Bone marrow (tissue), 2 donors: ENCODE data around the gene TMSB10.

ENCODE experiments used
- DNase-seq, 2 donors: peaks; one replicate each; lab custom pipeline; 2025; lab: John Stamatoyannopoulos, UW

Gene TMSB10

DNA sequence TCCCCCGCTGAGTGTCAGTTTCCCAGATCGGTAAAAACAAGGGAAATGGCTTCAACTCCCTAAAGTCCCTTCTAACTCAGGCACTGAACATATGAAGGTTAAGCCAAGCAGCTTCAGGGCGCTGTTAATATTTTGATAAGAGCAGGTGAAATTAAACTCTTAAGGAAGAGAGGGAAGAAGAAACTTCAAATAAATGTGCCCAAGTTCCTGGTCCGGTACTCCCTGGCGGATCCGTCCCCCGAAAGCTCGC lies 25.1 kb upstream of the TMSB10 start:
- no peak for DNase-seq

- DNase-seq: no peak
These were observed 24.6 kb upstream of the TMSB10 start, which contains the start of gene TRABD2A for GRCh38 chr2:84880645-84881521. TSS of gene TRABD2A (minus strand) at chr2:84881084. CDS start at chr2:84881039, 45 bp downstream.

- DNase-seq: peak; percentile 30 to 68
These were observed 23.7 kb upstream of the TMSB10 start for GRCh38 chr2:84881581-84882413.

- no peak for DNase-seq
These were observed 23.1 kb upstream of the TMSB10 start for GRCh38 chr2:84882414-84882738.

DNA sequence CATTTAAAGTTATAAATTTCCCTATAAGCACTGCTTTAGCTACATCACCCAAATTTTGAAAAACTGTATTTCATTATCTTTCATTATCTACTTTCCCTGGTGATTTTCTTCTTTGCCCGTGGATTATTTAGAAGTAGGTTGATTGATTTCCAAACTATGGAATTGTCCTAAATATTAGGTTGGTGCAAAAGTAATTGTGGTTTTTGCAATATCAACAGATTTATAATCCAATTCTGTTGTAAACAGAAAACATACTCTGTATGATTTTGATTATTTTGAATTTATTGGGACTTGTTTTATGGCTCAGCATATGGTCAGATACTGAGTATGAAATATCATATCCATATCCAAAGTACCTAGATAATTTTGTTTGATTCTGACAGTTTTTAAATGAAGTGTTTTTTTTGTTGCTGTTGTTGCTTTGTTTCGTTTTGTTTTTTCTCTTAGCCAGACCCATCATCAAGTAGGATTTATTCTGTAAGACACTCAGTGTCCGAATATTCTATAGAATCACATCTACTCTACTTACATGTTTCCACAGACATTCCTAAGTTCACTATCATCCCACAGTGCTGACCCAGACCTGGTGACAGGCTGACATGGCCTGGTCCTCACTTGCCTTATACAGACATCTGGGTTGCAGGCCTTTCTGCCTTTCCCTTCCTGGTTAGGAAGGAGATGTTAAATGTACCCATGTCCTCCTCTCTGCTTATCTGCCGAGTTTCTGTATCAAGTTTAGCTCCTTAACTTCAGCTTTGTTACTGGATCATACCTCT lies 22.5 kb upstream of the TMSB10 start:
- no peak for DNase-seq

GRCh38 chr2:84884449-84884848 lies 21.0 kb upstream of the TMSB10 start:
- DNase-seq: no peak

GRCh38 chr2:84885111-84885510 lies 20.3 kb upstream of the TMSB10 start:
- no peak for DNase-seq

DNA sequence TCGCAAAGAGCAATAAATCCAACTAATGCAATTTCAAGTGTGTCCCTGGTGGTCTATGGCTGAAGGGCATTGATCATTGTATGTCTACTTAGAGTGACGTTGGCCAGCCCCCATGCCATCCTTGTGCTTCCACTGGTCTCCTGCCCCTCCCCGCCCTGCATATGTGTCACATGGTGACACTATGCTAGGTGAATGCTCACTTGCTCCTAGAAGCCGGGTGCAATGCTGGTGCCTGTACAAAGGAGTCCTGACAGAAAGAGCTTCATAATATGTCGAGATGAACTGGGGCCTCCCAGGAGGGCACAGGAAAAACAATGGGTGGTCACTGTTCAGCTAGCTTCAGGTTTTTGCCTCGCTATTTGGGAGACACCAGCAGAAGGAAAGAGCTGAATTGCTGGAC lies 18.7 kb upstream of the TMSB10 start:
- no peak for DNase-seq

DNA sequence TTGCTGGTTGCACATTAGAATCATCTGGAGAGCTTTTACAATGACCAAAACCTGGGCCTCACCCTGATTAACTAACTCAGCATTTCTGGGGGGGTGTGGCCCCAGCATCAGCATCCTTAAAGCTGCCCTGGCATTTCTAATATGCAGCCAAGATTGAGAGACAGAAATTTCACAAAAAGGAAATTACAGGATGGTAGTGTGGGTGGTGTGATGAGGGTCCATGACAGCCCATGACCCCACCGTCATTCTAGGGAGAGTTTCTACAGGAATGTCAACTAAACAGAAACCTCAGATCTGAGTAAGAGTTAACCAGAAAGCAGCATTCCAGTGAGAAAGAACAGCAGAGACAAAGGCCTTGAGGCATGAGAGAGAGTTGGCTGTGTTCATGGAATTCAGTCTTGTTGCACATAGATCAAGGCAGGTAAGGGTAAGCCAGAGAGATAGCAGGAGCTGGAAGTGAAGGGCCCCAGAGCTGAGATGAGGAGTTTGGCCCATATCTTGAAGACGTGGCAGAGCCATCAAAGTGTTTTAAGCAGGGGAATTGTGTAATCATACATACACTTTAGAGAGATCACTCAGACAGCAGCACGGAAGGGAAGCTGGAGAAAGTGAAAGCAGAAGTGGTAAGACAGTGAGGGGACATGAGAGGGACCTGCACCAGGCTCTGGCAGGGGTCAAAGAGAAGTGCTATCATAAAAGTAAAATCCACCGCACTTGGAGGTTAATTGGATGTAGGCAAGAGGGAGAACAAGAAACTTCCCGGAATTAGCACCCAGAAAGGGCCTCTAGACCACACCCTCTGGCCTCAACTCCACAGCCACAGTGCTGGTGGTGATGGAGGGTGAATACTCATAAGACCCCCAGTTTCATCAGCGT lies 16.8 kb upstream of the TMSB10 start:
- peak; percentile 25 to 90 for DNase-seq

GRCh38 chr2:84889332-84889731 lies 16.1 kb upstream of the TMSB10 start:
- DNase-seq: no peak

GRCh38 chr2:84891355-84892010 lies 14.0 kb upstream of the TMSB10 start:
- no peak for DNase-seq

GRCh38 chr2:84894131-84894586 lies 11.3 kb upstream of the TMSB10 start:
- DNase-seq: no peak

GRCh38 chr2:84894758-84895520 lies 10.5 kb upstream of the TMSB10 start:
- peak in 1 of 2 donors; percentile 35 for DNase-seq

DNA sequence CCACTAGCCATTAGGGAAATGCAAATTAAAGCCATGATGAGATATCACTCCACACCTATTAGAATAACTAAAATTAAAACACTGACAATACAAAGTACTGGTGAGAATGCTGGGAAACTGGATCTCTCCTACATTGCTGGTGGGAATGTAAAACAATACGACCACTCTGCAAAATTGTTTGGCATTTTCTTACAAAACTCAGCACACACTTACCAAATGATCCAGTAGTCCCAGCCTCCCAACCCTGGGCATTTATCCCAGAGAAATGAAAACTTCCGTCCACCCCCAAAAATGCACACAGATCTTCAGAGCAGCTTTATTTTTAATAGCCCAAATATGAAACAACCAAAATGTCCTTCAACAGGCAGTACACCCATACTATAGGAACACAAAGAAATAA lies 8.9 kb upstream of the TMSB10 start:
- no peak for DNase-seq

GRCh38 chr2:84897773-84898172 lies 7.7 kb upstream of the TMSB10 start:
- DNase-seq: no peak

DNA sequence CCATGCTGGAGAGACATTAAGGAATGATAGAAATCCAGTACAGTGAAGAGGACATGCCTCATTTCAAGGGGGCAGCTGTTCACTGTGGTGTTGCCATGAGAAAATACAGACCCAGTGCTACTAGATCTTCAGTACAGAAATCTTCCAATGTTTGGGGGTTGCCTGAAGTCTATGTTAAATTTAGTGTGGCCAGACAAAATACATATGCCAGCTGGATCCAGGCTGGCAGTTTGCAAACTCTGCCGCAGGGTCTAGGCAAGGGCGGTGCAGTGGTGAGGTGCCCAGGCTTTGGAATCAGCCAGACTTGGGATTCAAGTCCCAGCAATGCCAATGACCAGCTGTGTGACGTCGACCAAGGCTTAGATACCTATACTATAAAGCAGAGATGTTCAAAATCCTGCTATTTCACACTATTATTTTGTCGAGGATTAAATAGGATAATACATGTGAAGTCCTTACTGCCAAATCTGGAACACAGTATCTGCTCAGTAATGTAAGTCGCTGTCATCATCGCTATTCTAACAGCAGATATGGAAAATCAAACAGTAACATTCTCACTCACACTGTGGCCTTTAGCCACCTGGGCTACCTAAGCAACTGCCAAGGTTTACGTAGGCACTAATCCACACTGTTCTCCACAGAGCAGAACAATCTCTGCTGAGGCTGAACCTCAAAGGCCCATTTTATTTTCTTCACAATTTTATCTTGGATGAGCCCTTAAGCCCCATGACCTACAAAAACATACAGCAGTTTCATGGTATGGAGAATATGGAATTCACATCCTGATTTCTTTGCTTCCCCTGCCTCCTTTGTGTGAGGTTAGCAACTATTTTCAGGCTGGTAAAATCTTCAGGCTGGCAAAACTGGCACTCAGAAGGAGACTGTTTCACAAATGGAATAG lies 5.9 kb upstream of the TMSB10 start:
- no peak for DNase-seq

- DNase-seq: no peak
These were observed 4.5 kb upstream of the TMSB10 start for GRCh38 chr2:84900971-84901370.

DNA sequence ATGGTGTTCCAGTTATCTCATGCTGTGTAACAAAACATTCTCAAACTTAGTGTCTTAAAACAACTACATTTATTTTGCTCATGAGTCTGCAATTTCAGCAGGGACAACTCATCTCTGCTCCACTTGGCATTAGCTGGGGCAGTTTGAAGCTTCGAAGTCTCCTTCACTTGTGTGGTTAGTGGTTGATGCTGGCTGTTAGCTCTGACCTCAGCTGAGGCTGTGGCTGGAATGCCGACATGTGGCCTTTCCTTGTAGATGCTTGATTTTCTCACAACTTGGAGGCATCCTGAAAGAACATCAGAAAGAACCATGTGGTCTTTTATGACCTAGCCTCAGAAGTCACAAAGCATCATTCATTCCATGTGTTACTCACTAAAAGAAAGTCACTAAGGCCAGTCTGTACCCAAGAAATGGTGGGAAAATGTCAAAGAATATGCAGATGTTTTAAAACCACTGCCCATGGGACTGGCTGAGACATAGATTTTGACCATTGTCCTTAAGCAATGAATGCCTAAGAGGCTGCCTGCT lies 3.8 kb upstream of the TMSB10 start:
- DNase-seq: no peak

GRCh38 chr2:84902526-84902925 lies 2.9 kb upstream of the TMSB10 start:
- DNase-seq: no peak
